Prostate gland (tissue), 2 donors: Measurements from ENCODE around the gene FOXP2.

Experiments
- CTCF ChIP-seq, 4 experiments: fragments of 200-600 bp in 2 of 4; fragments of 450-650 bp in 2 of 4; sonication (generic) in 2 of 4; IDR thresholded peaks; 1 replicate in 3 of 4; 2 replicates in 1 of 4; pipeline ENCODE4 v1.5.1; 2016 to 2019; ENCODE audit warnings: antibody characterized with exemption in 4 of 4, mild to moderate bottlenecking in 2 of 4, moderate library complexity in 2 of 4
- POLR2A ChIP-seq: fragments of 450-650 bp; IDR thresholded peaks from one replicate; pipeline ENCODE4 v1.6.1; 2016; ENCODE audit warnings: antibody characterized with exemption, mild to moderate bottlenecking
- POLR2AphosphoS5 ChIP-seq: sonication (generic); formaldehyde crosslinking; IDR thresholded peaks from one replicate; pipeline ENCODE4 v1.6.1; 2017; ENCODE audit warnings: antibody characterized with exemption

GRCh38 chr7:114365791-114366190, 48.8 kb upstream of the FOXP2 start:
- TF ChIP-seq POLR2AphosphoS5 (no peak), POLR2A (no peak), CTCF (IDR thresholded peaks at IDR 0.05) (no peak)
